ENCODE measurements around the gene LARGE1.

DNA sequence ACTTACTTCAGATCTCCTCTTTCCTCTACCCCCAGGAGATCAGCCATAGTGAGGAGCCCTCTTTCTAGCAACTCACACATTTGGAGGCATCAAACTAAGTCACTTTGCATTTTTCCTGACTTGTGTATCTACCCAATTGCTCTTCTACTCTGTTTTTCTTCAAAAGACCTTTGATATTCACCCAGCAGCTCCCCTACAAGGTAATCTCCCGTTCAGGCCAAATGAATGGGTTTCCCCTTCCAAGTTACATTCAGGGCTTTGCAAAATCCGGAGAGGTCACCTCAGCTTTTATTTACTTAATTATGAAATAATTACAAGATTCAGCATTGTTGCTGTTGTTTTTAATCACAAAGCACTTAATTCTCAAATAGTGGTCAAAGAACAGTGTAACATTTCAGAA is 6.1 kb downstream of the LARGE1 start:
- TF ChIP-seq, protein P1, sequence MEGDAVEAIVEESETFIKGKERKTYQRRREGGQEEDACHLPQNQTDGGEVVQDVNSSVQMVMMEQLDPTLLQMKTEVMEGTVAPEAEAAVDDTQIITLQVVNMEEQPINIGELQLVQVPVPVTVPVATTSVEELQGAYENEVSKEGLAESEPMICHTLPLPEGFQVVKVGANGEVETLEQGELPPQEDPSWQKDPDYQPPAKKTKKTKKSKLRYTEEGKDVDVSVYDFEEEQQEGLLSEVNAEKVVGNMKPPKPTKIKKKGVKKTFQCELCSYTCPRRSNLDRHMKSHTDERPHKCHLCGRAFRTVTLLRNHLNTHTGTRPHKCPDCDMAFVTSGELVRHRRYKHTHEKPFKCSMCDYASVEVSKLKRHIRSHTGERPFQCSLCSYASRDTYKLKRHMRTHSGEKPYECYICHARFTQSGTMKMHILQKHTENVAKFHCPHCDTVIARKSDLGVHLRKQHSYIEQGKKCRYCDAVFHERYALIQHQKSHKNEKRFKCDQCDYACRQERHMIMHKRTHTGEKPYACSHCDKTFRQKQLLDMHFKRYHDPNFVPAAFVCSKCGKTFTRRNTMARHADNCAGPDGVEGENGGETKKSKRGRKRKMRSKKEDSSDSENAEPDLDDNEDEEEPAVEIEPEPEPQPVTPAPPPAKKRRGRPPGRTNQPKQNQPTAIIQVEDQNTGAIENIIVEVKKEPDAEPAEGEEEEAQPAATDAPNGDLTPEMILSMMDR (IDR thresholded peaks at IDR 0.05 in 2 of 3, conservative IDR thresholded peaks at IDR 0.05 in 1 of 3; ENCODE audit: insufficient read depth in 2 of 3, low read depth in 1 of 3, low read length in 3 of 3): no peak
- TF ChIP-seq SP1 (CRISPR knock-in tag; IDR thresholded peaks at IDR 0.05) (no peak), NFIC (IDR thresholded peaks at IDR 0.05) (no peak), MYC (IDR thresholded peaks at IDR 0.05; ENCODE audit: low read depth, low read length) (no peak), MYC (CRISPR knock-in tag; IDR thresholded peaks at IDR 0.05; ENCODE audit: borderline replicate concordance, low read depth) (no peak), BACH1 (tag; IDR thresholded peaks at IDR 0.05) (no peak), ZNF12 (CRISPR knock-in tag; IDR thresholded peaks at IDR 0.05) (no peak), ERF (CRISPR knock-in tag; IDR thresholded peaks at IDR 0.05) (no peak), POLR2B (IDR thresholded peaks at IDR 0.05; ENCODE audit: low read depth, partially characterized antibody) (no peak)
- TF ChIP-seq, protein P2, sequence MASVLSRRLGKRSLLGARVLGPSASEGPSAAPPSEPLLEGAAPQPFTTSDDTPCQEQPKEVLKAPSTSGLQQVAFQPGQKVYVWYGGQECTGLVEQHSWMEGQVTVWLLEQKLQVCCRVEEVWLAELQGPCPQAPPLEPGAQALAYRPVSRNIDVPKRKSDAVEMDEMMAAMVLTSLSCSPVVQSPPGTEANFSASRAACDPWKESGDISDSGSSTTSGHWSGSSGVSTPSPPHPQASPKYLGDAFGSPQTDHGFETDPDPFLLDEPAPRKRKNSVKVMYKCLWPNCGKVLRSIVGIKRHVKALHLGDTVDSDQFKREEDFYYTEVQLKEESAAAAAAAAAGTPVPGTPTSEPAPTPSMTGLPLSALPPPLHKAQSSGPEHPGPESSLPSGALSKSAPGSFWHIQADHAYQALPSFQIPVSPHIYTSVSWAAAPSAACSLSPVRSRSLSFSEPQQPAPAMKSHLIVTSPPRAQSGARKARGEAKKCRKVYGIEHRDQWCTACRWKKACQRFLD (CRISPR knock-in tag; IDR thresholded peaks at IDR 0.05): no peak

Measured in K562 (cell line).